ENCODE data around the gene B3GNT3. TPM values are rescaled to one million over a fixed set of nuclear protein-coding genes. Genes with fewer than 3 reads are reported as not detected.
"Not testable (repeated sequence)": the region's sequence is repeated elsewhere in the genome, so short reads cannot be mapped to it uniquely, and the experiment has no call there.

B3GNT3 gene
- polyA plus RNA-seq, 1 donor = 8.7 TPM

GRCh38 chr19:17796013-17796837 lies 1.3 kb downstream of the B3GNT3 start:
- DNase-seq = no peak

GRCh38 chr19:17796838-17797423 lies 2.0 kb downstream of the B3GNT3 start:
- DNase-seq = no peak

GRCh38 chr19:17797424-17798201 lies 2.7 kb downstream of the B3GNT3 start:
- DNase-seq = no peak

- DNase-seq = not testable (repeated sequence)
These were observed 3.7 kb downstream of the B3GNT3 start for GRCh38 chr19:17798599-17798998.

- no peak for DNase-seq
These were observed 7.4 kb downstream of the B3GNT3 start for GRCh38 chr19:17802137-17802858.

- no peak for DNase-seq
These were observed 8.4 kb downstream of the B3GNT3 start for GRCh38 chr19:17803264-17803896.

GRCh38 chr19:17805427-17805826 lies 10.5 kb downstream of the B3GNT3 start:
- no peak for DNase-seq

GRCh38 chr19:17806945-17807344 lies 12.0 kb downstream of the B3GNT3 start:
- no peak for DNase-seq

- no peak for DNase-seq
These were observed 12.9 kb downstream of the B3GNT3 start for GRCh38 chr19:17807731-17808316.

- no peak for DNase-seq
These were observed 16.2 kb downstream of the B3GNT3 start for GRCh38 chr19:17811103-17811502.

GRCh38 chr19:17811681-17812080 lies 16.7 kb downstream of the B3GNT3 start:
- no peak for DNase-seq

GRCh38 chr19:17812099-17812498 lies 17.2 kb downstream of the B3GNT3 start:
- DNase-seq = no peak

- no peak for DNase-seq
These were observed 22.9 kb downstream of the B3GNT3 start for GRCh38 chr19:17817668-17818363.

GRCh38 chr19:17821190-17821589 lies 26.3 kb downstream of the B3GNT3 start, which contains the start of gene INSL3:
Gene INSL3 (minus strand): TSS chr19:17821519. CDS start chr19:17821506, 13 bp downstream.
- DNase-seq = no peak

GRCh38 chr19:17824339-17824738 lies 29.4 kb downstream of the B3GNT3 start:
- DNase-seq = no peak

- DNase-seq = no peak
These were observed 31.6 kb downstream of the B3GNT3 start for GRCh38 chr19:17826508-17827056.

- DNase-seq = peak; percentile 30
These were observed 35.1 kb downstream of the B3GNT3 start for GRCh38 chr19:17829855-17830566.

- DNase-seq = peak; percentile 57
These were observed 35.9 kb downstream of the B3GNT3 start for GRCh38 chr19:17830567-17831418.
